ENCODE results near the gene GALNT2. TPM values are rescaled to one million over a fixed set of nuclear protein-coding genes. Genes with fewer than 3 reads are reported as not detected.

The GALNT2 gene
- total RNA-seq, 3 donors from 2014 or later: 29.5 to 59.1 (median 55.2) TPM

DNA sequence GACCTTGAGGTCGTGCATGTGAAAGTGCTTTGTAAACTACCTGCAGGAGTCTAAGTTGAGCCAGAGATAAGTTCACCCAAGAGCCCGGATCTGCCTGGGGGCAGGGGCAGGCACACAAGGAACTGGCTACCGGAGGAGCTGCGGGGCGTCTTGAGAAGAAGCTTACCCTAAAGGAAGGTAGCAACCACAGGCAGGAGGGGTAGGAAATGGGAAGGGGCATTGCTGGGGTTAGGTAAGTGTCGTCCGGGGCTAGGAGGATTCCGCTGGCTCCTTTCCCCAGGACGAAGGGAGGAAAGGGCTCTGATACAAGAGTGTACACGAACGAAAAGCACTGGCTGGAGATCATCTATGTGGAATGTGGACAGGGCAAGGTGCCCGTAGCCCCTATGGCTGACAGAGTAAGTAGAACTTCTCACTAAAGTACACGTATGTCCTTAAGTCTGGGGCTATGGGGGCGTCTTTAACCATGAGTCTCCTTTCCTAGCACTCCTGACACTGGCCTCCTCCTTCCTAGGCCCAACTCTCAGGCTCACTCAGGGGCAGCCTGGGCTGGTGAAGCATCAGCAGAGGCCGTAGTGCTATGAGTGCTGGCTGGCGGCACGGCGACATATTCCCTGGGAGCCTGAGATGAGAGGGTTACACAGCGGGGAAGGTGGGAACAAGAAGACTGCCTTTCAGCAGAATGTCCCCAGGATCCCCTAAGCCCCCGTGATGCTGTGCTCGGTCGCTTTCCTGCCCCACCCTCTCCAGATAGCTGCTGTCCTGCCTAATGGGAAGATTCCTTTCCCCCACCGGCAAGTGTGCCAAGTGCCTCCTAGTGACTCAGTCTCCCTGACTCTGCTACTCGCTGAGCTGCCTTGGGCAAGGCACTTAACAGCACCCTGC, 9.1 kb upstream of the GALNT2 start:
- Histone ChIP-seq H3K4me3 (no peak overlapping the region), H3K9me3 (no peaks in the 10 kb centered on the region), H3K4me1 (ENCODE audit: low read depth) (no peaks in the 10 kb centered on the region), H3K36me3 (ENCODE audit: low read depth) (no peaks in the 10 kb centered on the region)
- DNase-seq (no peak), ATAC-seq (no peak)
- intact Hi-C loops (cut with DNase I, micrococcal nuclease): no loop called here
- TF ChIP-seq, protein P1, sequence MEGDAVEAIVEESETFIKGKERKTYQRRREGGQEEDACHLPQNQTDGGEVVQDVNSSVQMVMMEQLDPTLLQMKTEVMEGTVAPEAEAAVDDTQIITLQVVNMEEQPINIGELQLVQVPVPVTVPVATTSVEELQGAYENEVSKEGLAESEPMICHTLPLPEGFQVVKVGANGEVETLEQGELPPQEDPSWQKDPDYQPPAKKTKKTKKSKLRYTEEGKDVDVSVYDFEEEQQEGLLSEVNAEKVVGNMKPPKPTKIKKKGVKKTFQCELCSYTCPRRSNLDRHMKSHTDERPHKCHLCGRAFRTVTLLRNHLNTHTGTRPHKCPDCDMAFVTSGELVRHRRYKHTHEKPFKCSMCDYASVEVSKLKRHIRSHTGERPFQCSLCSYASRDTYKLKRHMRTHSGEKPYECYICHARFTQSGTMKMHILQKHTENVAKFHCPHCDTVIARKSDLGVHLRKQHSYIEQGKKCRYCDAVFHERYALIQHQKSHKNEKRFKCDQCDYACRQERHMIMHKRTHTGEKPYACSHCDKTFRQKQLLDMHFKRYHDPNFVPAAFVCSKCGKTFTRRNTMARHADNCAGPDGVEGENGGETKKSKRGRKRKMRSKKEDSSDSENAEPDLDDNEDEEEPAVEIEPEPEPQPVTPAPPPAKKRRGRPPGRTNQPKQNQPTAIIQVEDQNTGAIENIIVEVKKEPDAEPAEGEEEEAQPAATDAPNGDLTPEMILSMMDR (IDR thresholded peaks at IDR 0.05): no peak

DNA sequence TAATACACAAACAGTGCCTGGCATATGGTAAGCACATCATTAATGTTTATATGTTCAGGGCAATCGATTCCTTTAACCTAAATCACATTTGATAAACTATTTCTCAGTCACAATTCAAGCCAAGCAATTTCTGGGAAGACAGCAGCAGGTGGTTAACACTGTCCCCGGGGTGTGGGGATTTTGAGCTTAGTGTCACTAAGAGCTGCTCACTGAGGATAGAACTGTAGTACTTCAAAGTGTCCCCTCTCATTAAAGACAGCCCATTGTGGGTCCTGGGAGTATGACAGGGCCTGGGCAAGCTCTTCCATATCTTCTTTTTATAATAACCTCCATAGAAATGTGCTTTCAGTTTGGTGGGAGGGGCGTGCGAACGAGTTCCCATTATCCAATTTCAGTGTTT, 8.4 kb upstream of the GALNT2 start:
- H3K36me3 ChIP-seq (ENCODE audit: low read depth): no peaks in the 10 kb centered on the region
- H3K4me3 ChIP-seq: no peak overlapping the region
- no peak for ATAC-seq
- no peak for DNase-seq
- no peaks in the 10 kb centered on the region for H3K4me1 ChIP-seq (ENCODE audit: low read depth)
- H3K9me3 ChIP-seq: no peaks in the 10 kb centered on the region
- TF ChIP-seq, protein P1 (IDR thresholded peaks at IDR 0.05): no peak
- intact Hi-C loops (cut with DNase I, micrococcal nuclease): no loop called here

DNA sequence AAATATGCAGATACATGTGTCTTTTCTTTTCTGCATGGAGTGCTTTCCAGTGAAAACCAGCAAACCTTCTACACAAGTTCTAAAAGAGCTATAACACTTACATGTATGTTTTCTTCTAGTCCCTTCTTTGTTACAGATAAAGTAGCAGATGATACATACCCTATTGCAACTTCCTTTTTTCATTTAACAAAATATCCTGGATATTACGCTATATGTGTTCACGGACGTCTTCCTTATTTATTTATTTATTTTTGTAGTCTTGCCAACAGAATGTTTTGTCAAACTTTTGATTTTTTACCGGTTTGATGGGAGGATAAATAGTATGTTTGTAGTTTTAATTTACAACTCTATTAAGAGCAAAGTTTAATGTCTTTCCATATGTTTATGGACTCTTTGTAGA, 5.2 kb upstream of the GALNT2 start:
- DNase-seq (no peak), ATAC-seq (no peak)
- intact Hi-C loops (cut with DNase I, micrococcal nuclease): no loop called here
- TF ChIP-seq, protein P1 (IDR thresholded peaks at IDR 0.05): no peak
- H3K36me3 ChIP-seq (ENCODE audit: low read depth): no peaks in the 10 kb centered on the region
- H3K4me3 ChIP-seq: no peak overlapping the region
- peaks cover 2% of the 10 kb centered on the region for H3K4me1 ChIP-seq (ENCODE audit: low read depth)
- no peaks in the 10 kb centered on the region for H3K9me3 ChIP-seq

DNA sequence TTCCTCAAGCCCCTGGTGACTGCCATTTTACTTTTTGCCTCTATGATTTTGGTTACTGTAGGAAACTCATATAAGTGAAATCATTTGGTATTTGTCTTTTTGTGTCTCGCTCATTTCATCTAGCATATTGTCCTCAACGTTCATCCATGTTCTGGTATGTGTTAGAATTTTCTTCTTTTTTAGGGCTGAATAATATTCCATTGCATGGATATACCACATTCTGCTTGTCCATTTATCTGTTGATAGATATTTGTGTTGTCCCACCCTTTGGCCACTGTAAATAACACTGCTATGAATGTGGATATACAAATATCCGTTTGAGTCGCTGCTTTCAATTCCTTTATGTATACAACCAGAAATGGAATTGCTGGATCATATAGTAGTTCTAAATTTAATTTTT, 4.5 kb upstream of the GALNT2 start:
- Histone ChIP-seq H3K36me3 (ENCODE audit: low read depth) (no peaks in the 10 kb centered on the region), H3K4me3 (no peak overlapping the region), H3K4me1 (ENCODE audit: low read depth) (peaks cover 2% of the 10 kb centered on the region), H3K9me3 (no peaks in the 10 kb centered on the region)
- DNase-seq (no peak), ATAC-seq (no peak)
- intact Hi-C loops (cut with DNase I, micrococcal nuclease): no loop called here
- TF ChIP-seq, protein P1 (IDR thresholded peaks at IDR 0.05): no peak

DNA sequence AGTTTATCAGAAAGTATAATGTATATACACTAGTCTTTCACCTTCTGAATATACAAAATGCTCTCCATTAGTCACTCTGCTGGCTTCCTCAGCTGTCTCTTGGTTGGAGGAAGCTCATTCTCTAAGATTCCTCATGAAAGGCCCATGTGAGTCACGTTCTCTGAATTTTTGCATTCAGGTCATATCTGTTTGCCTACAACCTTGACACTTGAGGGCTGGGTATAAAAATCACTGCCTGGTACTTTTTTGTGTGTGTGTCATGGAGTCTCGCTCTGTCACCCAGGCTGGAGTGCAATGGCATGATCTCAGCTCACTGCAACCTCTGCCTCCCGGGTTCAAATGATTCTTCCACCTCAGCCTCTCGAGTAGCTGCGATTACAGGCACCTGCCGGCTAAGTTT, 2.8 kb upstream of the GALNT2 start:
- intact Hi-C loops (cut with DNase I, micrococcal nuclease): no loop called here
- no peaks in the 10 kb centered on the region for H3K36me3 ChIP-seq (ENCODE audit: low read depth)
- DNase-seq: no peak
- no peak for ATAC-seq
- H3K9me3 ChIP-seq: no peaks in the 10 kb centered on the region
- peaks cover 10% of the 10 kb centered on the region for H3K4me1 ChIP-seq (ENCODE audit: low read depth)
- TF ChIP-seq, protein P1 (IDR thresholded peaks at IDR 0.05): no peak
- no peak overlapping the region for H3K4me3 ChIP-seq

Data from mucosa of descending colon (tissue), 3 donors.